ENCODE measurements around the gene USP28.

Gene USP28

GRCh38 chr11:113855803-113856202, 19.6 kb downstream of the USP28 start:
- no CpG with 5 or more reads among the region's 6 CpGs for WGBS (ENCODE audit: extremely low coverage, insufficient coverage, insufficient read length)
- no peak overlapping the region for H2BK12ac ChIP-seq (ENCODE audit: low read length)
- H2BK120ac ChIP-seq (ENCODE audit: insufficient read depth, low read length, poor library complexity): no peak overlapping the region
- H3K4me2 ChIP-seq (ENCODE audit: low read length): no peak overlapping the region
- H2AFZ ChIP-seq (ENCODE audit: insufficient read depth, low read length, poor library complexity): no peak overlapping the region
- H3K27me3 ChIP-seq (ENCODE audit: insufficient read depth, low read length): no peaks in the 10 kb centered on the region
- H4K91ac ChIP-seq (ENCODE audit: low read depth, low read length): no peak overlapping the region
- H3K4me1 ChIP-seq (ENCODE audit: control insufficient read depth in 1 of 2, insufficient read depth in 2 of 2, low read length in 2 of 2): peaks cover under 1 to 1% of the 10 kb centered on the region in 2 experiments
- H2BK5ac ChIP-seq (ENCODE audit: low read depth, low read length, poor library complexity): no peak overlapping the region
- H3K14ac ChIP-seq (ENCODE audit: low read length): no peak overlapping the region
- H3K4me3 ChIP-seq (ENCODE audit: low read depth, low read length): no peak overlapping the region
- H3K9me3 ChIP-seq (ENCODE audit: insufficient read depth, low read depth, low read length): no peaks in the 10 kb centered on the region
- no peak for DNase-seq
- H3K4ac ChIP-seq (ENCODE audit: low read depth, low read length): no peak overlapping the region
- no peaks in the 10 kb centered on the region for H3K79me2 ChIP-seq (ENCODE audit: control insufficient read depth, insufficient read depth, low read length, poor library complexity)
- H3K9ac ChIP-seq (ENCODE audit: low read length): no peak overlapping the region
- H3K79me1 ChIP-seq (ENCODE audit: low read length): no peaks in the 10 kb centered on the region
- H3K23ac ChIP-seq (ENCODE audit: low read length): no peak overlapping the region
- no peak overlapping the region for H2AK5ac ChIP-seq (ENCODE audit: low read length)
- peaks cover 8 to 9% of the 10 kb centered on the region in 2 experiments for H3K36me3 ChIP-seq (ENCODE audit: control insufficient read depth in 1 of 2, insufficient read depth in 2 of 2, low read length in 2 of 2)
- H4K12ac ChIP-seq (ENCODE audit: low read depth, low read length): no peak overlapping the region
- H4K8ac ChIP-seq (ENCODE audit: low read depth, low read length): no peak overlapping the region
- H3K18ac ChIP-seq (ENCODE audit: low read length): no peak overlapping the region
- H3K27ac ChIP-seq (ENCODE audit: low read depth, low read length): no peak overlapping the region

GRCh38 chr11:113850188-113850587, 25.2 kb downstream of the USP28 start:
- Histone ChIP-seq H3K9ac (ENCODE audit: low read length) (no peak overlapping the region), H2AK5ac (ENCODE audit: low read length) (no peak overlapping the region), H2BK120ac (ENCODE audit: insufficient read depth, low read length, poor library complexity) (no peak overlapping the region), H3K23ac (ENCODE audit: low read length) (no peak overlapping the region), H3K79me1 (ENCODE audit: low read length) (no peaks in the 10 kb centered on the region), H4K91ac (ENCODE audit: low read depth, low read length) (no peak overlapping the region), H2BK12ac (ENCODE audit: low read length) (no peak overlapping the region), H3K36me3 (ENCODE audit: control insufficient read depth in 1 of 2, insufficient read depth in 2 of 2, low read length in 2 of 2) (peaks cover 16 to 19% of the 10 kb centered on the region in 2 experiments), H4K12ac (ENCODE audit: low read depth, low read length) (no peak overlapping the region), H2AFZ (ENCODE audit: insufficient read depth, low read length, poor library complexity) (no peak overlapping the region), H2BK5ac (ENCODE audit: low read depth, low read length, poor library complexity) (no peak overlapping the region), H3K27ac (ENCODE audit: low read depth, low read length) (no peak overlapping the region), H3K14ac (ENCODE audit: low read length) (no peak overlapping the region), H4K8ac (ENCODE audit: low read depth, low read length) (no peak overlapping the region), H3K4me3 (ENCODE audit: low read depth, low read length) (no peak overlapping the region), H3K27me3 (ENCODE audit: insufficient read depth, low read length) (no peaks in the 10 kb centered on the region), H3K9me3 (ENCODE audit: insufficient read depth, low read depth, low read length) (no peaks in the 10 kb centered on the region), H3K4me1 (ENCODE audit: control insufficient read depth in 1 of 2, insufficient read depth in 2 of 2, low read length in 2 of 2) (no peaks in the 10 kb centered on the region), H3K79me2 (ENCODE audit: control insufficient read depth, insufficient read depth, low read length, poor library complexity) (no peaks in the 10 kb centered on the region), H3K18ac (ENCODE audit: low read length) (no peak overlapping the region), H3K4ac (ENCODE audit: low read depth, low read length) (no peak overlapping the region), H3K4me2 (ENCODE audit: low read length) (no peak overlapping the region)
- WGBS (ENCODE audit: extremely low coverage, insufficient coverage, insufficient read length): no CpG with 5 or more reads among the region's 5 CpGs
- DNase-seq: no peak

GRCh38 chr11:113849713-113850112, 25.7 kb downstream of the USP28 start:
- Histone ChIP-seq H4K8ac (ENCODE audit: low read depth, low read length) (no peak overlapping the region), H3K9me3 (ENCODE audit: insufficient read depth, low read depth, low read length) (no peaks in the 10 kb centered on the region), H3K27me3 (ENCODE audit: insufficient read depth, low read length) (no peaks in the 10 kb centered on the region), H2BK5ac (ENCODE audit: low read depth, low read length, poor library complexity) (no peak overlapping the region), H4K12ac (ENCODE audit: low read depth, low read length) (no peak overlapping the region), H3K23ac (ENCODE audit: low read length) (no peak overlapping the region), H3K4me2 (ENCODE audit: low read length) (no peak overlapping the region), H2BK12ac (ENCODE audit: low read length) (no peak overlapping the region), H3K9ac (ENCODE audit: low read length) (no peak overlapping the region), H3K4ac (ENCODE audit: low read depth, low read length) (no peak overlapping the region), H3K27ac (ENCODE audit: low read depth, low read length) (no peak overlapping the region), H3K36me3 (ENCODE audit: control insufficient read depth in 1 of 2, insufficient read depth in 2 of 2, low read length in 2 of 2) (peaks cover 17 to 19% of the 10 kb centered on the region in 2 experiments), H4K91ac (ENCODE audit: low read depth, low read length) (no peak overlapping the region), H3K79me1 (ENCODE audit: low read length) (no peaks in the 10 kb centered on the region), H3K14ac (ENCODE audit: low read length) (no peak overlapping the region), H3K18ac (ENCODE audit: low read length) (no peak overlapping the region), H2AFZ (ENCODE audit: insufficient read depth, low read length, poor library complexity) (no peak overlapping the region), H3K79me2 (ENCODE audit: control insufficient read depth, insufficient read depth, low read length, poor library complexity) (no peaks in the 10 kb centered on the region), H3K4me3 (ENCODE audit: low read depth, low read length) (no peak overlapping the region), H2AK5ac (ENCODE audit: low read length) (no peak overlapping the region), H3K4me1 (ENCODE audit: control insufficient read depth in 1 of 2, insufficient read depth in 2 of 2, low read length in 2 of 2) (no peaks in the 10 kb centered on the region), H2BK120ac (ENCODE audit: insufficient read depth, low read length, poor library complexity) (no peak overlapping the region)
- WGBS (ENCODE audit: extremely low coverage, insufficient coverage, insufficient read length): no CpG with 5 or more reads among the region's 4 CpGs
- DNase-seq: no peak

GRCh38 chr11:113847580-113847979, 27.8 kb downstream of the USP28 start:
- H3K27me3 ChIP-seq (ENCODE audit: insufficient read depth, low read length): no peaks in the 10 kb centered on the region
- H3K14ac ChIP-seq (ENCODE audit: low read length): no peak overlapping the region
- no peak overlapping the region for H4K8ac ChIP-seq (ENCODE audit: low read depth, low read length)
- H3K18ac ChIP-seq (ENCODE audit: low read length): no peak overlapping the region
- no peaks in the 10 kb centered on the region for H3K79me1 ChIP-seq (ENCODE audit: low read length)
- H3K79me2 ChIP-seq (ENCODE audit: control insufficient read depth, insufficient read depth, low read length, poor library complexity): no peaks in the 10 kb centered on the region
- no peak overlapping the region for H2BK12ac ChIP-seq (ENCODE audit: low read length)
- DNase-seq: no peak
- no peak overlapping the region for H3K23ac ChIP-seq (ENCODE audit: low read length)
- no peak overlapping the region for H3K4me3 ChIP-seq (ENCODE audit: low read depth, low read length)
- no peak overlapping the region for H2BK5ac ChIP-seq (ENCODE audit: low read depth, low read length, poor library complexity)
- no peak overlapping the region for H4K12ac ChIP-seq (ENCODE audit: low read depth, low read length)
- H2AFZ ChIP-seq (ENCODE audit: insufficient read depth, low read length, poor library complexity): no peak overlapping the region
- no peaks in the 10 kb centered on the region for H3K9me3 ChIP-seq (ENCODE audit: insufficient read depth, low read depth, low read length)
- peaks cover 16 to 17% of the 10 kb centered on the region in 2 experiments for H3K36me3 ChIP-seq (ENCODE audit: control insufficient read depth in 1 of 2, insufficient read depth in 2 of 2, low read length in 2 of 2)
- no peak overlapping the region for H2AK5ac ChIP-seq (ENCODE audit: low read length)
- H3K9ac ChIP-seq (ENCODE audit: low read length): no peak overlapping the region
- H3K4me2 ChIP-seq (ENCODE audit: low read length): no peak overlapping the region
- H3K27ac ChIP-seq (ENCODE audit: low read depth, low read length): no peak overlapping the region
- H3K4me1 ChIP-seq (ENCODE audit: control insufficient read depth in 1 of 2, insufficient read depth in 2 of 2, low read length in 2 of 2): no peaks in the 10 kb centered on the region
- H4K91ac ChIP-seq (ENCODE audit: low read depth, low read length): no peak overlapping the region
- H2BK120ac ChIP-seq (ENCODE audit: insufficient read depth, low read length, poor library complexity): no peak overlapping the region
- H3K4ac ChIP-seq (ENCODE audit: low read depth, low read length): no peak overlapping the region

All from trophoblast cell (in vitro differentiated cells and primary cell).